AG09319 (cell line): ENCODE results near the gene MB.

Experiments used
- DNase-seq: peaks from one replicate; pipeline ENCODE4 v3.0.0-alpha.2; 2010; ENCODE audit warnings: low read depth; ENCODE audit errors: extremely low read depth
- TF ChIP-seq, protein P1 (sequence below): IDR thresholded peaks from 2 replicates; pipeline ENCODE4 v1.5.1; 2011; ENCODE audit warnings: low read depth, mild to moderate bottlenecking, inconsistent platforms, low read length, moderate library complexity

The MB gene

DNA sequence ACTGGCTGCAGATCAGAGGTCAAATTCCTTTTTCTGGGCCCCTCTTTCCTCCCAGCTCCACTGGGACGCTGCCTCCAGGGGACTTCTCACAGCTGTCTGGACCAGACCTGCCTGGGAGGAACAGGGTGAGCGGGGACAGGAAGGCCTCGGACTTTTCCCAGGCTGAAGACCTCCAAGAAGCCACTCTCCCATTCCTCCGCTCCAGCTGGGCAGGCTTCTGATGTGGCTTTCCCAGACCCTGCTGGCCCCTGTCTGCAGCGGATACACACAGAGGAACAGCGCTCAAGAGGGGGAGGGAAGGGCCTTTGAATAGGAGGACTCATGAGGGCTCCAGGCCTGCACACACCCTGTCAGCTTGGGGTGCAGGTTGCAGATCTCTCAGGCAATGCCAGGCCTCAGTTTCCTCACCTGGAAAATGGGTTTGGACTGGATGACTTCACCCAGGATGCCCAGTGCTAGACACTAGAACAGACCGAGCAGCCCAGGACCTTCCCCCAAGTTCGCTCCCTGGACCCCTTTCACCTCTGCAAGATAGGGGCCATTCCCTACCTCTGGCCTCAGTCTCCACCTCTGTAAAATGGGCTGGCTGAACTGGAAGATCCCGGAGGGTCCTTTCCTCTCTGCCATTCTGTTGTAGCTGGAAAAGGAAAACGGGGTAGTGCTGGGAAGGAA lies 36.6 kb downstream of the MB start:
- TF ChIP-seq, protein P1, sequence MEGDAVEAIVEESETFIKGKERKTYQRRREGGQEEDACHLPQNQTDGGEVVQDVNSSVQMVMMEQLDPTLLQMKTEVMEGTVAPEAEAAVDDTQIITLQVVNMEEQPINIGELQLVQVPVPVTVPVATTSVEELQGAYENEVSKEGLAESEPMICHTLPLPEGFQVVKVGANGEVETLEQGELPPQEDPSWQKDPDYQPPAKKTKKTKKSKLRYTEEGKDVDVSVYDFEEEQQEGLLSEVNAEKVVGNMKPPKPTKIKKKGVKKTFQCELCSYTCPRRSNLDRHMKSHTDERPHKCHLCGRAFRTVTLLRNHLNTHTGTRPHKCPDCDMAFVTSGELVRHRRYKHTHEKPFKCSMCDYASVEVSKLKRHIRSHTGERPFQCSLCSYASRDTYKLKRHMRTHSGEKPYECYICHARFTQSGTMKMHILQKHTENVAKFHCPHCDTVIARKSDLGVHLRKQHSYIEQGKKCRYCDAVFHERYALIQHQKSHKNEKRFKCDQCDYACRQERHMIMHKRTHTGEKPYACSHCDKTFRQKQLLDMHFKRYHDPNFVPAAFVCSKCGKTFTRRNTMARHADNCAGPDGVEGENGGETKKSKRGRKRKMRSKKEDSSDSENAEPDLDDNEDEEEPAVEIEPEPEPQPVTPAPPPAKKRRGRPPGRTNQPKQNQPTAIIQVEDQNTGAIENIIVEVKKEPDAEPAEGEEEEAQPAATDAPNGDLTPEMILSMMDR, result no peak
- no peak for DNase-seq

DNA sequence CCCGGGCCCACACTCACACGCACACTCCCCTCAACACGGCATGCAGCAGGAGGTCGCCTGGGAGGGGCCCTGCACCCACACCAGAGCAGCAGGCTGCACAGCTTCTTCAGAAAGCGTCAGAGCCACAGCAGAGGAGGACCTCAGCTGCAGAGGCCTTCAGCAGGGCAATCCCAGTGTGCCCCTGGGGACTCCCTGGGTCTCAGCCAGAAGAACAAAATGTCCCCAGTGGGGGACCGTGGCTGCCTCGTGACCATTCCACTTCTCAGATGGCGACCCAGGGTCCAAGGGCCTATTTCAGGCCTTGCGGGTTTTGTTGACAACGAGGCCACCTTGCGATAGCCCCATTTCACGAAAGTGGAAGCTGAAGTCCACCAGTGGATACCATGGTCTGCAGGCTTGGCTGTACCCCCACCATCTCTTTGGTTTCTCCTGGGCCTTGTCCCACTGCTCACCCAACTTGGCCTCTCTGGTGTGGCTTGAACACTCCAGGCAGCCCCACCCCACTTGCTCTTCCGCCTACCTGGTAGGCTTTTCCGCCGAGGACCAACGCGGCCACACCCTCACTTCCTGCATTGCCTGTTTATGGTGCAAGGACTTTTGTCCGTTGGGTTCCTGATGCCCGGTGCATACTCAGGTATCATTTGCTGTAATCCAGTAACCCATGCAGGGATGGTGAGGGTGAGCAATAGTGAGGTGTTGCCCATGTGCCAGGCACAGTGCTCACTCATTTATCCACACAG lies 38.1 kb downstream of the MB start:
- TF ChIP-seq, protein P1, result no peak
- no peak for DNase-seq

DNA sequence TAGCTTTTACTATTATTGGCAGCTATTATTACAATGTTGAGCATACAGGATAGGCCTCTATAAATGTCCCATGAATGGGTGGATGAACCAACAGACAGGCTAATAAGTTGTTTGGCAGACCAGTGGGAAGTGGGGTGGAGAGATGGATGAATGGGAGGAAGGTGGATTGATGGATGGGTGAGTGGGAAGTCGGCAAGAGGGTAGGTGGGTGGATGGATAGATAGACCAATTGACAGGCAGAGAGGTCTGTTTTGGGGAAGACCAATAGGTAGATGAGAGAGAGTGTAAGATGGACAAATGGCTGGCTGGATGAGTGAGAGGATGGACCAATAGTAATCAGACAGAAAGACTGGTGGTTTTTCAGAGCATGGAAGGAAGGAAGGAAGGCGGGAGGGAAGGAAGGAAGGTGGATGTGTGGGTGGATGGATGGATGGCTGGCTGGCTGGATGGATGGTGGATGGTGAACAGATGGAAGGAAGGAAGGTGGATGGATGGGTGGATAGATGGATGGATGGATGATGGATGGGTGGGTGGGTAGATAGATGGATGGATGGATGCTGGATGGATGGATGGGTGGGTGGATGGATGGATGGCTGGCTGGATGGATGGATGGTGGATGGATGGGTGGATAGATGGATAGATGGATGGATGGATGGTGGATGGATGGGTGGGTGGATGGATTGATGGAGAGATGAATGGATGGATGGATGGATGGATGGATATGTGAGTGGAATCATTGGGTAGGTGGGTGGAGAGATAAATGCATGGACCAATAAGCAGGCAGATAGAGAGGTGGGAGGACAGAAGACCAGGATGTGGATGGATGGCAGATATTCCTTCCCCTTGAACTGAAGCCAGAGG lies 39.1 kb downstream of the MB start:
- no peak for DNase-seq
- TF ChIP-seq, protein P1, result no peak

DNA sequence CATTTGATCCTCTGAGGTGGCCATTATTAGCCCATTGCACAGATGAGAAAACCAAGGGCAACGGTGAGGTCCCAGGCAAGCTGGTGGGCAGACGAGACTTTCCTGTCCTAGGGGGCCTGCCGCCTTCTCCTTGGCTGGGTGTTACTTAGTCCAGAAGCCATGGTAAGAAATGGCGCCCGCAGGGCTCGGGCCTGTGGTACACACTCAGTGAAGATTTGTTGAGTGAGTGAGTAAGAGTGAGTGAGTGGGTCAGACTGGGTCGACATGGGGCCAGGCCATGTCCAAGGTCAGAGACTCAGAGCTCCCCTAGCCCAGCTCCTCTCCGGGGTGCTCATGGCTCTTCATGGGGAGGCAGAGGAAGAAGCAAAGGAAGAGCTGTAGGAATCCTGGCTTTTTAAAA lies 40.5 kb downstream of the MB start:
- TF ChIP-seq, protein P1, result no peak
- DNase-seq, result no peak

DNA sequence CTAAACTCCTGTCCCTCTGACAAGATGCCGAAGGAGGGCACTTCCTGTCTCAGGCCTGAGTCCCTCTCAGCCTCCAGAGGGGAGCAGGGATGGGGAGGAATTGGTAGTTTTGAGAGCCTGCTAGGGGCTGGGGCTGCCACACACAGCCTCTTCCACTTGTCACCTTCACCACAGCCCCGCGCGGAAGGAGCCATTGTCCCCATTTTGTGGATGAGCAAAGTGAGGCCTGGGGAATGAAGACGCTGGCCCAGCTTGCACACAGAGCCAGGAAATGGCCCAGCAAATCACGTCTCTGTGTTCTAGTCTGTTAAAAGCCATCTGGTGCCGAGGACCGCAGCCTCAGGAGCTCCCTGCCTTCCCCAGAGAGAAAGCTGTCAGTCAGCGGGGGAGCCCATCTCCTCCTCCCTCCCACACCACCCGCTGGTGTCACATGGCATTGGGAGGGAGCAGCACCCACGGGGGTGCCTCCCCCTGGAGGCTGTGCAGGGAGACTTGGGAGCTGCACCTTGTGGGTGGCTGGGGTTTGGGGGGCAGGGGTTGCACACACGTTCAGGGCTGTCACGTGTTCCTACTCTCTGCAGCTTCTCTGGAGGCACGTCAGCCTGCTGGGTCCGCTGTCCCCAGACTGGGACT lies 41.9 kb downstream of the MB start:
- TF ChIP-seq, protein P1, result no peak
- no peak for DNase-seq

DNA sequence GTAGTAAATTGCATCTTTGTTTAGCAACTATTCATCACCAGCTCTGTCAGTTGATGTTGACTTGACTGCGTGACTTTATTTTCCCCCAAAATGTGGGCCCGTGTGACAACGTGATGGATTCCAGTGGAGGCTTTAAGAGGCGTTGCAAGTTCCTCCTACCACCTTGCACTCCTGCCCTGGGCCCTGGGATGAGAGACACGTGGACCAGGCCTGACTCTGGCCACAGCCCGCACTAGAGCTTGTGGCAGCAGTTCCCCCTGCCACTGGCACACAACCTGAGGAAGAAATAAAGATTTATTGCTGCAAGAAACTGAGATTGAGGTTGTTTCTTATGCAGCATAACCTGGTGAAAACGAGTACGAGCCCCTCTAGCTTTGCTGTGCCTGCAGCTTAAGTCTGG lies 44.6 kb downstream of the MB start:
- TF ChIP-seq, protein P1, result no peak
- no peak for DNase-seq
